ENCODE data around the gene ARL14EP. TPM values are rescaled to one million over a fixed set of nuclear protein-coding genes. Genes with fewer than 3 reads are reported as not detected.

ARL14EP gene
- total RNA-seq, 1 experiment from 2014 or later, result 16.2 TPM

- CTCF ChIA-PET, result no interaction called here
Observed at GRCh38 chr11:30380846-30381245, 57.9 kb downstream of the ARL14EP start.

GRCh38 chr11:30381879-30382278, 59.0 kb downstream of the ARL14EP start:
- H3K27ac ChIP-seq, result no peak overlapping the region
- no peaks in the 10 kb centered on the region for H3K9me2 ChIP-seq (ENCODE audit: insufficient read depth)
- H3K79me2 ChIP-seq (ENCODE audit: low read depth), result no peaks in the 10 kb centered on the region
- H3K36me3 ChIP-seq (ENCODE audit: low read depth), result no peaks in the 10 kb centered on the region
- DNase-seq, result no peak
- no peaks in the 10 kb centered on the region for H3K9me3 ChIP-seq (ENCODE audit: insufficient read depth, low read depth)
- no peak overlapping the region for H2AFZ ChIP-seq
- POLR2A ChIA-PET (ENCODE audit: unreplicated experiment), result no interaction called here
- intact Hi-C loops (cut with micrococcal nuclease; ENCODE audit: unreplicated experiment), result no loop called here
- H3F3A ChIP-seq (ENCODE audit: insufficient read depth, low read depth), result no peaks in the 10 kb centered on the region
- H3K4me3 ChIP-seq, result no peak overlapping the region
- peaks cover 73% of the 10 kb centered on the region for H3K27me3 ChIP-seq (ENCODE audit: insufficient read depth, low read depth)
- H3K4me2 ChIP-seq, result no peak overlapping the region
- CTCF ChIA-PET, result no interaction called here
- H3K4me1 ChIP-seq (replicated peaks; ENCODE audit: insufficient read depth), result no peaks in the 10 kb centered on the region
- H4K20me1 ChIP-seq (ENCODE audit: insufficient read depth), result no peaks in the 10 kb centered on the region; the same call in 1 of the 2 replicates
- TF ChIP-seq CTCF (conservative IDR thresholded peaks at IDR 0.05) (no peak), EZH2 (IDR thresholded peaks at IDR 0.05; ENCODE audit: low read depth) (no peak)
- BruUV-seq (replicated peaks), result no TSS peak

More at GRCh38 chr11:30380846-30381245, 57.9 kb downstream of the ARL14EP start:
- Histone ChIP-seq H3K27ac (no peak overlapping the region), H3K4me2 (no peak overlapping the region), H3K79me2 (ENCODE audit: low read depth) (no peaks in the 10 kb centered on the region), H3K4me3 (no peak overlapping the region), H3K36me3 (ENCODE audit: low read depth) (no peaks in the 10 kb centered on the region), H3F3A (ENCODE audit: insufficient read depth, low read depth) (no peaks in the 10 kb centered on the region), H2AFZ (no peak overlapping the region), H4K20me1 (ENCODE audit: insufficient read depth) (no peaks in the 10 kb centered on the region; the same call in 1 of the 2 replicates), H3K9me3 (ENCODE audit: insufficient read depth, low read depth) (no peaks in the 10 kb centered on the region), H3K4me1 (replicated peaks; ENCODE audit: insufficient read depth) (no peaks in the 10 kb centered on the region), H3K9me2 (ENCODE audit: insufficient read depth) (no peaks in the 10 kb centered on the region), H3K27me3 (ENCODE audit: insufficient read depth, low read depth) (peaks cover 77% of the 10 kb centered on the region)
- TF ChIP-seq EZH2 (IDR thresholded peaks at IDR 0.05; ENCODE audit: low read depth), result no peak
- TF ChIP-seq CTCF (conservative IDR thresholded peaks at IDR 0.05), result no peak
- DNase-seq, result no peak
- intact Hi-C loops (cut with micrococcal nuclease; ENCODE audit: unreplicated experiment), result no loop called here
- BruUV-seq (replicated peaks), result no TSS peak
- POLR2A ChIA-PET (ENCODE audit: unreplicated experiment), result no interaction called here

Other genes starting within 250 kb of the ARL14EP start
- not detected in 2 replicates for gene FSHB, start 92.1 kb upstream of the ARL14EP start, total RNA-seq (2021)